Gastroesophageal sphincter (tissue), 4 donors: ENCODE measurements around the gene C6orf52. TPM values are rescaled to one million over a fixed set of nuclear protein-coding genes. Genes with fewer than 3 reads are reported as not detected.

Experiments used
- ATAC-seq: fragments of 150-250 bp; one replicate; pipeline ENCODE4 v1.9.1; 2016; ENCODE audit warnings: mild to moderate bottlenecking, moderate library complexity
- H3K27ac ChIP-seq, 4 donors: fragments of 200-600 bp; sonication (generic) in 3 of 4; 1 replicate in 3 of 4; 2 replicates in 1 of 4; pipeline ENCODE4 v1.5.1; 2016 to 2019
- H3K27me3 ChIP-seq: fragments of 200-600 bp; sonication (generic); one replicate; pipeline ENCODE4 v1.5.1; 2019
- H3K36me3 ChIP-seq, 2 donors: fragments of 200-600 bp; sonication (generic); one replicate each; pipeline ENCODE4 v1.5.1; 2019; ENCODE audit warnings: control low read depth in 1 of 2
- H3K4me1 ChIP-seq, 3 donors: fragments of 200-600 bp; sonication (generic); 1 replicate in 2 of 3; 2 replicates in 1 of 3; pipeline ENCODE4 v1.5.1; 2016 to 2019; ENCODE audit warnings: control low read depth in 2 of 3
- H3K4me3 ChIP-seq, 2 donors: fragments of 200-600 bp; sonication (generic); one replicate each; pipeline ENCODE4 v1.5.1; 2019; ENCODE audit warnings: mild to moderate bottlenecking in 1 of 2, moderate library complexity in 1 of 2
- H3K9me3 ChIP-seq, 3 donors: fragments of 200-600 bp; sonication (generic); one replicate each; pipeline ENCODE4 v1.5.1; 2017 to 2019; ENCODE audit warnings: control low read depth in 2 of 3
- CTCF ChIP-seq, 4 experiments: fragments of 200-600 bp in 2 of 4; fragments of 450-650 bp in 2 of 4; sonication (generic) in 1 of 4; IDR thresholded peaks; one replicate each; pipeline ENCODE4 v1.5.1; 2017 to 2019; ENCODE audit warnings: antibody characterized with exemption in 4 of 4, mild to moderate bottlenecking in 2 of 4, moderate library complexity in 2 of 4
- EP300 ChIP-seq: sonication (generic); formaldehyde crosslinking; IDR thresholded peaks from one replicate; pipeline ENCODE4 v1.6.1; 2017; ENCODE audit warnings: antibody characterized with exemption, mild to moderate bottlenecking
- POLR2A ChIP-seq, 2 donors: fragments of 450-650 bp; IDR thresholded peaks; one replicate each; pipeline ENCODE4 v1.6.1; 2017; ENCODE audit warnings: antibody characterized with exemption in 2 of 2, mild to moderate bottlenecking in 2 of 2, moderate library complexity in 1 of 2
- POLR2AphosphoS5 ChIP-seq: sonication (generic); formaldehyde crosslinking; IDR thresholded peaks from one replicate; pipeline ENCODE4 v1.6.1; 2017; ENCODE audit warnings: antibody characterized with exemption
- WGBS, 2 donors: methylation state at CpG; one replicate each; pipeline ENCODE4 v1.1.5; 2018; ENCODE audit warnings: low coverage in 1 of 2; 5-methylcytosine and 5-hydroxymethylcytosine counted together
- total RNA-seq, 4 donors: library from RNA; depleted of rRNA; stranded (reverse); fragments of >200 nt; gene quantifications; one replicate each; pipeline ENCODE4 v1.1.0, GENCODE V29; 2016

The C6orf52 gene
- total RNA-seq, 4 donors from 2014 or later = 2.5 TPM; not detected in 3

- peak overlapping the region; percentile 61 to 74 for H3K4me3 ChIP-seq
- H3K27me3 ChIP-seq = no peaks in the 10 kb centered on the region
- H3K36me3 ChIP-seq = peaks cover 0 to 28% of the 10 kb centered on the region in 2 donors
- WGBS, 2 donors = 0 to 2% methylated on average over 13 to 17 of the region's 17 CpGs
- ATAC-seq = no peak
- H3K4me1 ChIP-seq = peaks cover 0 to 32% (median 19%) of the 10 kb centered on the region in 3 donors
- no peaks in the 10 kb centered on the region for H3K9me3 ChIP-seq
- peak overlapping the region; percentile 73 to 94 (median 90) for H3K27ac ChIP-seq
- TF ChIP-seq POLR2AphosphoS5 = no peak
- no peak for TF ChIP-seq EP300
- TF ChIP-seq POLR2A (IDR thresholded peaks at IDR 0.05) = no peak
- TF ChIP-seq CTCF (IDR thresholded peaks at IDR 0.05) = no peak
Measured at GRCh38 chr6:10695086-10695657, 756 bp upstream of the C6orf52 start.

- Histone ChIP-seq H3K4me3 (peak overlapping the region in 1 of 2 donors; percentile 74), H3K36me3 (peaks cover 0 to 7% of the 10 kb centered on the region in 2 donors), H3K9me3 (no peaks in the 10 kb centered on the region), H3K27ac (no peak overlapping the region), H3K4me1 (peaks cover 0 to 32% (median 19%) of the 10 kb centered on the region in 3 donors), H3K27me3 (no peaks in the 10 kb centered on the region)
- 97% methylated on average over 7 of the region's 8 CpGs for WGBS, 2 donors
- ATAC-seq = no peak
- TF ChIP-seq POLR2AphosphoS5 = no peak
- TF ChIP-seq EP300 = no peak
- no peak for TF ChIP-seq POLR2A (IDR thresholded peaks at IDR 0.05)
- no peak for TF ChIP-seq CTCF (IDR thresholded peaks at IDR 0.05)
Measured at GRCh38 chr6:10692965-10693538, 1.4 kb downstream of the C6orf52 start.

- no peak overlapping the region for H3K4me3 ChIP-seq
- H3K9me3 ChIP-seq = no peaks in the 10 kb centered on the region
- H3K27me3 ChIP-seq = no peaks in the 10 kb centered on the region
- 60 to 73% methylated on average over 11 to 15 of the region's 15 CpGs for WGBS, 2 donors
- H3K4me1 ChIP-seq = peaks cover 0 to 22% (median 15%) of the 10 kb centered on the region in 3 donors
- no peak overlapping the region for H3K27ac ChIP-seq
- no peaks in the 10 kb centered on the region for H3K36me3 ChIP-seq
- no peak for ATAC-seq
- no peak for TF ChIP-seq EP300
- TF ChIP-seq POLR2AphosphoS5 = no peak
- no peak for TF ChIP-seq POLR2A (IDR thresholded peaks at IDR 0.05)
- TF ChIP-seq CTCF (IDR thresholded peaks at IDR 0.05) = no peak
Measured at GRCh38 chr6:10690651-10691445, 3.6 kb downstream of the C6orf52 start.

DNA sequence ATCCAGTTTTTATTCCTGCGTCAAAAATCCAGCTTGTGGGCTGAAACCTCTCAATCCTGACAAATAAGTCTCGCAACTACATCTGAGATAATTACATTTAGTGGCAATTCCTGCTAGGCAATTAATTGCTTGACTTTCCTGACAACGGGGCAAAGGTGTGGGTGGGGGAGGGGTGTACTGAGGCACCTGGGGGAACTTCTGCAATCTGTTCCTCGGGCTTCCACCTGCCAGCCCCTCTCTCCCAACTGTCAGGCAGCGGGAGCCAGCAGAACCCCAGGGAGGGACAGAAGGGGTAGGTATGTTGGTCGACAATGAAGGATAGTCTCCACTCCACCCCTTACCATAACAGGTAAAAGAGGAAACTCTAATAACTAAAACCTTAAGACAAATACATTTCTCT is 6.8 kb downstream of the C6orf52 start:
- no peaks in the 10 kb centered on the region for H3K9me3 ChIP-seq
- H3K36me3 ChIP-seq = no peaks in the 10 kb centered on the region
- no peak overlapping the region for H3K4me3 ChIP-seq
- no peaks in the 10 kb centered on the region for H3K4me1 ChIP-seq
- TF ChIP-seq CTCF (IDR thresholded peaks at IDR 0.05) (no peak), EP300 (no peak), POLR2A (IDR thresholded peaks at IDR 0.05) (no peak), POLR2AphosphoS5 (no peak)
- 35 to 80% methylated on average over 2 to 5 of the region's 6 CpGs for WGBS, 2 donors
- ATAC-seq = no peak
- no peak overlapping the region for H3K27ac ChIP-seq
- H3K27me3 ChIP-seq = no peaks in the 10 kb centered on the region
